ENCODE results near the gene TRIL.

Gene TRIL

DNA sequence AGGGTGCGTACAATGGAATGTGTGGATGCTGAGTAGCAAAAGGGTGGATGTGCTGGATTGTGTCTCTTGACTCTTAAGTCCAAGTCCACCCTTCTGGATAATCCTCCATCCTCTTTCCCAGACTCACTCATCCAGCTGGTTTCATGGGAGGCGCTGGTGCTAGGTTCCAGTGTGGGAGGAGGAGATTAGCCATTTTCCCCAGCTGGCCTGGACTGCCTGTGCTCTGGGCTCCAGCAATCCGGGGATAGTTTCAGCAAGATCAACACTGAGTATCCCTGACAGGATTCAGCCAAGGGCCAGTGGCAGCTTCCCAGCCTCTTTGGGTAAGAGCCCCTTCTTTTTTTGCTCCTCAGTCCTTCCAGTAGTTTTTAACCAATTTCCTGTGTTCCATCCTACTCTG, 21.6 kb upstream of the TRIL start:
- TF ChIP-seq ZNF521 (tag by site-specific recombination; IDR thresholded peaks at IDR 0.05), result no peak
- TF ChIP-seq ZNF175 (tag by site-specific recombination; IDR thresholded peaks at IDR 0.05), result no peak
- TF ChIP-seq ZSCAN16 (tag by site-specific recombination; IDR thresholded peaks at IDR 0.05), result no peak
- no peak for TF ChIP-seq ZNF645 (tag by site-specific recombination; IDR thresholded peaks at IDR 0.05)
- TF ChIP-seq, protein P1, sequence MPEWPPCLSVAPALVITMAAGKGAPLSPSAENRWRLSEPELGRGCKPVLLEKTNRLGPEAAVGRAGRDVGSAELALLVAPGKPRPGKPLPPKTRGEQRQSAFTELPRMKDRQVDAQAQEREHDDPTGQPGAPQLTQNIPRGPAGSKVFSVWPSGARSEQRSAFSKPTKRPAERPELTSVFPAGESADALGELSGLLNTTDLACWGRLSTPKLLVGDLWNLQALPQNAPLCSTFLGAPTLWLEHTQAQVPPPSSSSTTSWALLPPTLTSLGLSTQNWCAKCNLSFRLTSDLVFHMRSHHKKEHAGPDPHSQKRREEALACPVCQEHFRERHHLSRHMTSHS (tag by site-specific recombination; IDR thresholded peaks at IDR 0.05), result no peak
- TF ChIP-seq ZNF221 (tag by site-specific recombination; IDR thresholded peaks at IDR 0.05; ENCODE audit: borderline replicate concordance), result no peak
- no peak for TF ChIP-seq ZNF544 (tag by site-specific recombination; IDR thresholded peaks at IDR 0.05)
- TF ChIP-seq SALL2 (tag by site-specific recombination; IDR thresholded peaks at IDR 0.05; ENCODE audit: borderline replicate concordance), result no peak
- TF ChIP-seq ZNF626 (tag by site-specific recombination; IDR thresholded peaks at IDR 0.05), result no peak
- TF ChIP-seq KLF16 (tag by site-specific recombination; IDR thresholded peaks at IDR 0.05), result no peak
- TF ChIP-seq ZNF433 (tag by site-specific recombination; IDR thresholded peaks at IDR 0.05; ENCODE audit: low read depth), result no peak
- no peak for TF ChIP-seq ZNF707 (tag by site-specific recombination; IDR thresholded peaks at IDR 0.05)
- ChIA-PET POLR2A (no interaction called here), CTCF (interaction anchor here (0.9 to 1.7 kb wide), 4 partner anchors 23 to 127 kb away, joined by 3 to 5 read pairs (median 4); no protein-coding TSS in a partner anchor)

DNA sequence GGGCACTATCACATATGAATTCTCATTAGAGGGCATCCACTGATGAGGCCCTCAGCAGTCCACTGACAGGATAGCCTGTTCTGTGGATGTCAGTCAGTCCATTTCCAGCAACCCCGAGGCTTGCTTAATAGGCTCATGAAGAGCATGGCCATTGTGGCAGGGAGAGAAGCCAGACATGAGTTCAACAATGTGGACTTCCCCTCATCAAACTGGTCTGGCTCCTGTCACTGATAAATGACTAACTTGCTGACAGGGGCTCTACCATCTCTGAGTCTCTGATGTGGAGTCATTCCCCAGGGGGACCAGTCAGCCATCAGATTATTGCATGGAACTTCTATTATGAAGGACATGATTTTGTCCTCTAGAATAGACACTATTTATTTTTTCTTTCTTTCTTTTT, 19.8 kb upstream of the TRIL start:
- Histone ChIP-seq H3K36me3 (ENCODE audit: control insufficient read depth in 2 of 2, insufficient read depth in 1 of 2, low read length in 2 of 2) (no peaks in the 10 kb centered on the region), H3K27ac (ENCODE audit: extremely low read depth, low read depth, low read length) (no peak overlapping the region), H3K4me3 (ENCODE audit: low read depth, low read length) (no peak overlapping the region), H3K9me3 (ENCODE audit: control insufficient read depth, insufficient read depth, low read depth, low read length) (no peaks in the 10 kb centered on the region), H3K4me1 (ENCODE audit: control insufficient read depth, insufficient read depth, low read length) (no peaks in the 10 kb centered on the region)
- TF ChIP-seq ZNF114 (tag by site-specific recombination; IDR thresholded peaks at IDR 0.05) (no peak), ZNF600 (tag by site-specific recombination; IDR thresholded peaks at IDR 0.05) (no peak), RBAK (tag by site-specific recombination; IDR thresholded peaks at IDR 0.05) (no peak), ZNF239 (tag by site-specific recombination; IDR thresholded peaks at IDR 0.05) (no peak), ZFHX2 (tag by site-specific recombination; conservative IDR thresholded peaks at IDR 0.05) (no peak)
- TF ChIP-seq, protein P2, sequence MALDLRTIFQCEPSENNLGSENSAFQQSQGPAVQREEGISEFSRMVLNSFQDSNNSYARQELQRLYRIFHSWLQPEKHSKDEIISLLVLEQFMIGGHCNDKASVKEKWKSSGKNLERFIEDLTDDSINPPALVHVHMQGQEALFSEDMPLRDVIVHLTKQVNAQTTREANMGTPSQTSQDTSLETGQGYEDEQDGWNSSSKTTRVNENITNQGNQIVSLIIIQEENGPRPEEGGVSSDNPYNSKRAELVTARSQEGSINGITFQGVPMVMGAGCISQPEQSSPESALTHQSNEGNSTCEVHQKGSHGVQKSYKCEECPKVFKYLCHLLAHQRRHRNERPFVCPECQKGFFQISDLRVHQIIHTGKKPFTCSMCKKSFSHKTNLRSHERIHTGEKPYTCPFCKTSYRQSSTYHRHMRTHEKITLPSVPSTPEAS (tag by site-specific recombination; IDR thresholded peaks at IDR 0.05), result no peak
- ChIA-PET POLR2A (no interaction called here), CTCF (interaction anchor here (0.6 kb wide), 1 partner anchor 489 kb away, joined by 3 read pairs; no protein-coding TSS in a partner anchor)

More for the DNA sequence above, 21.6 kb upstream of the TRIL start:
- Histone ChIP-seq H3K9me3 (ENCODE audit: control insufficient read depth, insufficient read depth, low read depth, low read length) (no peaks in the 10 kb centered on the region), H3K27ac (ENCODE audit: extremely low read depth, low read depth, low read length) (no peak overlapping the region), H3K4me1 (ENCODE audit: control insufficient read depth, insufficient read depth, low read length) (no peaks in the 10 kb centered on the region; the same call in 1 of the 2 replicates), H3K4me3 (ENCODE audit: low read depth, low read length) (no peak overlapping the region), H3K36me3 (ENCODE audit: control insufficient read depth in 2 of 2, insufficient read depth in 1 of 2, low read length in 2 of 2) (no peaks in the 10 kb centered on the region)

DNA sequence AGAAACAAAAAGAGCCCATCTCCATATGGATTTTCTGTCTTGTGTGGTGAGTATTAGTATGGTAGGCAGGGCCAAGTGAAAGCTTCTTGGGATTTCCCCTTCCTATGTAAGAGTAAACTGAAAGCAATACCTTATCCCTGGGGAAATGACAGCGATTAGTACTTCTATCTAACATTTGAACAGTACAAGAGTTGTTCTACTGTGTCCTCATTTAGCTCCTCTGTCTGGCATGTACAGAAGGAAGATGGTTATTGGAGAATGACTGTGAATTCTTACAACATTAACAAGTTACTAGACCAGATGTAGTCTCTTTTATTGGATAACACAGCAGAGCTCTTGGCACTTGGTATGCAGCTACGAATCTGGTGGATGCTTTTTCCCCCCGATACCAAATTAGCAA, 17.9 kb upstream of the TRIL start:
- no peaks in the 10 kb centered on the region for H3K9me3 ChIP-seq (ENCODE audit: control insufficient read depth, insufficient read depth, low read depth, low read length)
- no peak overlapping the region for H3K27ac ChIP-seq (ENCODE audit: extremely low read depth, low read depth, low read length)
- no peaks in the 10 kb centered on the region for H3K36me3 ChIP-seq (ENCODE audit: control insufficient read depth in 2 of 2, insufficient read depth in 1 of 2, low read length in 2 of 2)
- ChIA-PET CTCF (interaction anchor here (1.0 to 1.1 kb wide), 2 partner anchors 8 to 53 kb away, joined by 3 read pairs; no protein-coding TSS in a partner anchor), POLR2A (no interaction called here)
- no peak overlapping the region for H3K4me3 ChIP-seq (ENCODE audit: low read depth, low read length)
- H3K4me1 ChIP-seq (ENCODE audit: control insufficient read depth, insufficient read depth, low read length), result no peaks in the 10 kb centered on the region
- TF ChIP-seq REST (tag by site-specific recombination; IDR thresholded peaks at IDR 0.05) (no peak), ZNF558 (tag by site-specific recombination; IDR thresholded peaks at IDR 0.05) (no peak), ZNF138 (tag by site-specific recombination; IDR thresholded peaks at IDR 0.05; ENCODE audit: borderline replicate concordance) (no peak), ZNF292 (tag by site-specific recombination; IDR thresholded peaks at IDR 0.05; ENCODE audit: borderline replicate concordance, low read depth) (no peak), ZNF658 (tag by site-specific recombination; IDR thresholded peaks at IDR 0.05) (no peak), KLF17 (tag by site-specific recombination; IDR thresholded peaks at IDR 0.05) (no peak), ZNF155 (tag by site-specific recombination; IDR thresholded peaks at IDR 0.05) (no peak), ZNF146 (tag by site-specific recombination; IDR thresholded peaks at IDR 0.05) (no peak), ZNF660 (tag by site-specific recombination; IDR thresholded peaks at IDR 0.05) (no peak)

All from HEK293 (cell line).